ENCODE measurements around the gene FAM47A.

FAM47A gene

DNA sequence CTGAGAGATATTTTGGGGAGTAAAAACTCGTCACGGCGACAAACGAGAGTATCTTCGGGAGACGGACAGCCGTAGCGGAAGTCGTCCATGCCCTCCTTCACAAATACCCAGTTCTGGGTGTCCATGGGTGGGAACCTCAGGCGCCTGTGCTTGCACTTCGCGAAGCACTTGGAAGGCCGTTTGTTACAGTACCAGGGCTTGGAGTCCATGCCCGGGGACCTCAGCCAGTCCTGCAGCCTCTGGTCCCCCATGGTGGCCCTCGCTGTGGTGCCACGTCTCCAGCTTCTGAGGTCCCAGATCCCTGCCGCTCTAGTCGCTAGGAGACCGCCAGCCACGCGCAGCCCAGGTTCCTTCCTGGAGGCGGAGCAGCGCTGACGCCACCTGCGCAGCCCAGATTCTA is at the start of gene FAM47A:
Gene FAM47A (minus strand): TSS at position 287 of the 400 bp plus-strand sequence. CDS start 36 bp downstream, at position 251.
- TF ChIP-seq, protein P1, sequence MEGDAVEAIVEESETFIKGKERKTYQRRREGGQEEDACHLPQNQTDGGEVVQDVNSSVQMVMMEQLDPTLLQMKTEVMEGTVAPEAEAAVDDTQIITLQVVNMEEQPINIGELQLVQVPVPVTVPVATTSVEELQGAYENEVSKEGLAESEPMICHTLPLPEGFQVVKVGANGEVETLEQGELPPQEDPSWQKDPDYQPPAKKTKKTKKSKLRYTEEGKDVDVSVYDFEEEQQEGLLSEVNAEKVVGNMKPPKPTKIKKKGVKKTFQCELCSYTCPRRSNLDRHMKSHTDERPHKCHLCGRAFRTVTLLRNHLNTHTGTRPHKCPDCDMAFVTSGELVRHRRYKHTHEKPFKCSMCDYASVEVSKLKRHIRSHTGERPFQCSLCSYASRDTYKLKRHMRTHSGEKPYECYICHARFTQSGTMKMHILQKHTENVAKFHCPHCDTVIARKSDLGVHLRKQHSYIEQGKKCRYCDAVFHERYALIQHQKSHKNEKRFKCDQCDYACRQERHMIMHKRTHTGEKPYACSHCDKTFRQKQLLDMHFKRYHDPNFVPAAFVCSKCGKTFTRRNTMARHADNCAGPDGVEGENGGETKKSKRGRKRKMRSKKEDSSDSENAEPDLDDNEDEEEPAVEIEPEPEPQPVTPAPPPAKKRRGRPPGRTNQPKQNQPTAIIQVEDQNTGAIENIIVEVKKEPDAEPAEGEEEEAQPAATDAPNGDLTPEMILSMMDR (IDR thresholded peaks at IDR 0.05; ENCODE audit: low read depth, low read length): no peak
- no peak for DNase-seq (ENCODE audit: extremely low read depth, low read depth)

- no peak for DNase-seq (ENCODE audit: extremely low read depth, low read depth)
- TF ChIP-seq, protein P1 (IDR thresholded peaks at IDR 0.05; ENCODE audit: low read depth, low read length): no peak
Measured at GRCh38 chrX:34147345-34147744, 15.2 kb upstream of the FAM47A start.

DNA sequence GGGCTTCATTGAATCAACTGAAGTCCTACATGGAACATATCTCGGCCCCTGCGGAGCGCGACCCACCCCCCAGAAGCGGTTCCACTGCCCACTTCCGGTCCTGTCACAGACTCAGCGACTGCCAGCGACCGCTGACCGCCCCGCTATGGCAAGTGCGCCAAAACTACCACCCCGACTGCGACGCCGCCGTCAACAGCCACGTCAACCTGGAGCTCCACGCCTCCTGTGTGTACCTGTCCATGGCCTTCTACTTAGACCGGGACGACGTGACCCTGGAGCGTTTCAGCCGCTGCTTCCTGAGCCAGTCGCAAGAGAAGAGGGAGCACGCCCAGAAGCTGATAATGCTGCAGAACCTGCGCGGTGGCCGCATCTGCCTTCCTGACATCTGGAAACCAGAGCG is 14.8 kb upstream of the FAM47A start:
- TF ChIP-seq, protein P1 (IDR thresholded peaks at IDR 0.05; ENCODE audit: low read depth, low read length): no peak
- DNase-seq (ENCODE audit: extremely low read depth, low read depth): no peak

GRCh38 chrX:34144246-34144645 is 12.1 kb upstream of the FAM47A start:
- TF ChIP-seq, protein P1 (IDR thresholded peaks at IDR 0.05; ENCODE audit: low read depth, low read length): no peak
- DNase-seq (ENCODE audit: extremely low read depth, low read depth): no peak

DNA sequence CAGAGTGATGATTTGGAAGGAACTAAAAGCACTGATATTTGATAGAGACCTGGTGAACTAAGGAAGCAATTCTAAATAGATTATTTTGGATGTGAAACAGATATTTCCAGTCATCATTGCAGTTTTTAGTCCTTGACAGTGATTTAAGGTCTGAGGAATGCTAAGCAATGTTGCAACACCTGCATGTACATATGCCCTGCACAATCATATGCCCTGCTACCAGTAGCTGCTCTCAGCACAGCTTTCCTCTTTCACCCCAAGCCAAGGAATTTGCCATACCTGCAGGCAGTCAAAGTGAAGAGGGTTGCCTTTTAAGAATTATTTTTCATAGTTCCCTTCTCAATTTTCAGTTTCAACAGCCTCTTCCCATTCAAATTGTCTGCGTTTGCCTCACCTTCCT is 8.7 kb upstream of the FAM47A start:
- DNase-seq (ENCODE audit: extremely low read depth, low read depth): no peak
- TF ChIP-seq, protein P1 (IDR thresholded peaks at IDR 0.05; ENCODE audit: low read depth, low read length): no peak

DNA sequence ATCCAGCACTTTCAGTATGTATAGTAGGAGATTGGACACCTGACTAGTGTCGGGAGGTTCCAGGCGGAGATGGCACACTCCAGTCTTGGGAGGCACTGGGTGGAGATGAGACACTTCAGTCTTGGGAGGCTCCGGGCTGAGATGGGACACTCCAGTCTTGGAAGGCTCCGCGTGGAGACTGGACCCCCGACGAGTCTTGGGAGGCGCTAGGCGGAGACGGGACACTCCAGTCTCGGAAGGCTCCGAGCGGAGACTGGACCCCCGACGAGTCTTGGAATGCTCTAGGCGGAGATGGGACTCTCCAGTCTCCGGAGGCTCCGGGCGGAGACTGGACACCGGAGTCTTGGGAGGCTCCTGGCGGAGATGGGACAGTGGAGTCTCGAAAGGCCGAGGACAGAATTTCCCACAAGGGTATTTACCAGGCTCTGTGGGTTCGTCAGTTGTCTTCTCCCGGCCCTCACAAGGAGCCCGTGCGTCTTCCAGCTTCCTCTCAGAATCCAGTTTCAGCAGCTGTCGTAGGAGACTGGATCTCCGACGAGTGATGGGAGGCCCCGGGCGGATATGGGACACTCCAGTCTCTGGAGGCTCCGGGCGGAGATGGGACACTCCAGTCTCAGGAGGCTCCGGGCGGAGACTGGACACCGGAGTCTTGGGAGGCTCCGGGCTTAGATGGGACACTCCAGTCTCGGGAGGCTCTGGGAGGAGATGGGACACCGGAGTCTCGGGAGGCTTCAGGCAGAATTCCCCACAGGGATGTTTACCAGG is 952 bp downstream of the FAM47A start:
- no peak for DNase-seq (ENCODE audit: extremely low read depth, low read depth)
- TF ChIP-seq, protein P1 (IDR thresholded peaks at IDR 0.05; ENCODE audit: low read depth, low read length): no peak

GRCh38 chrX:34130501-34130900 is 1.6 kb downstream of the FAM47A start:
- TF ChIP-seq, protein P1 (IDR thresholded peaks at IDR 0.05; ENCODE audit: low read depth, low read length): no peak
- DNase-seq (ENCODE audit: extremely low read depth, low read depth): no peak
